Activated CD4-positive, alpha-beta T cell treated with anti-CD3 and anti-CD28 coated beads, Interleukin-2, Interleukin-6, amounts not matched to agents 100 ng/mL and 50 ng/mL, durations not matched to agents 16 hours and 8 hours (primary cell): ENCODE measurements around the gene LGI2.

Experiments
- DNase-seq: peaks from one replicate; pipeline ENCODE4 v3.0.0-alpha.2; 2020

LGI2 gene

DNA sequence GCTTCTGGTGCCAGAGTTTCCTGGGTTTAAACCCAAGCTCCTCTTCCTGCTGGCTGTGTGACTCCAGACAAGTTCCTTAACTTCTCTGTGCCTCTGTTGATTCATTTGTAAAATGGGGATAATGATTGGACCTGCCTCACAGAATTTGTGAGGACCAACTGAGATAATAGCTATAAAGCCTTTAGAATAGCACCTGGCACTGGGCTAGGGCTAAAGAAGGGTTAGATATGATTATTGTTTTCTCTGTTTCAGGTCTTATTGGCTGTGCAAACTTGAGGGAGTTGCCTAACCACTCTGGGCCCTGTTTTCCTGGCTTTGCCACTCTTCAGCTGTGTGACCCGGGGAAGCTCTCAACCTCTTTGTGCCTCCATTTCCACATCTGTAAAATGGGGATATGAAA lies 37.8 kb downstream of the LGI2 start:
- no peak for DNase-seq

DNA sequence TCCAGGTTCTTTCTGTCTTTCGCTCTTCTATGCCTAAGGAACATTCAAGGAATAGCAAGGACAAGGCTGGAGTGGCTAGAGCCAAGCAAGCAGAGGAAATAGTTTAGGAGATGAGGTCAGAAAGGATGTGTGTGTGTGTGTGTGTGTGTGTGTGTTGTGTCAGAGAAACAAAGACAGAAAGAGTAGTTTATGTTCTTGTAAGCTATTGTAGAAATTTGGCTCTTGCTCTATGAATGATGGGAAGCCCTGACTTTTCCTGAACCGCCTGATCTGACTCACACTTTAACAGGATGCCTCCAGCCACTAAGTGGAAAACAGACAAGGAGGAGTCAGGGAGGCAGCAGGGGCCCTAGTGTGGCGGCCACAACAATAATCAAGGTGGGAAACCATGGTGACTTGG lies 39.7 kb downstream of the LGI2 start:
- DNase-seq = no peak

DNA sequence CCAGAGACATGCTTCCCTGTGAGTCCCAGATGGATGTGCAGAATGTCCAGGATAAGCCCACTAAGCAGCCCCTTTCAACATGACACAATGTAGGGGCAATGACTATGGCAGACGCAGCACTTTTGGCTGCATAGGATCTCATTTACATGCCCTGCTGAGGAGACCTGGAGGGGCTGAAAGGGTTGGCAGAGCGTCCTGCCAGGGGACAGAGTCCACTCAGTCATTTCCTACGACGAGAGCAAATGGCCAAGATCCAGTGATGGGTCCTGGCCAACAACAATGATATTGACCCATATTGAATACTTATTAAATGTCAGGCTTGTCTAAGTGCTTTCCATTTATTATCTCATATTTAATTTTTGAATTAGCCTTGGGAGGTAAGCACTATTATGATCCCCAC lies 41.4 kb downstream of the LGI2 start:
- DNase-seq = no peak

DNA sequence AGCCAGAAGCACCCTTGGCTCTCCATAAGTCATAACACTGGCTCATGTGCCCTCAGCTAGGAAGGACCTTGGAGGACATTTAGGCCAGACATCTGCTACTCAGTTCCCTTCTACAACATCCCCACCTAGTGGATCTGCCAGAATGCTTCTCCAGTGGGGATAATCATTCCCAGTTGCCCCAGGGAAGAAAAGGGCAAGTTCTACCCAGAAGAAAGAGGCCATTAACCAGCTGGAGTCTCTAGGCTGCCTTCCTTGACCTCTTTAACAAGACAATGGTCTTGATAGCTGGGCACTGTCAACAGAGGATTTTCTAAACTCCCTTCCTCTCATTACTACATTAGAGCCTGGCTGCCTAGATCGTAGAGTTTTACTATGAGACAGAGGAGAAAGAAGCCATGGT lies 42.0 kb downstream of the LGI2 start:
- no peak for DNase-seq

DNA sequence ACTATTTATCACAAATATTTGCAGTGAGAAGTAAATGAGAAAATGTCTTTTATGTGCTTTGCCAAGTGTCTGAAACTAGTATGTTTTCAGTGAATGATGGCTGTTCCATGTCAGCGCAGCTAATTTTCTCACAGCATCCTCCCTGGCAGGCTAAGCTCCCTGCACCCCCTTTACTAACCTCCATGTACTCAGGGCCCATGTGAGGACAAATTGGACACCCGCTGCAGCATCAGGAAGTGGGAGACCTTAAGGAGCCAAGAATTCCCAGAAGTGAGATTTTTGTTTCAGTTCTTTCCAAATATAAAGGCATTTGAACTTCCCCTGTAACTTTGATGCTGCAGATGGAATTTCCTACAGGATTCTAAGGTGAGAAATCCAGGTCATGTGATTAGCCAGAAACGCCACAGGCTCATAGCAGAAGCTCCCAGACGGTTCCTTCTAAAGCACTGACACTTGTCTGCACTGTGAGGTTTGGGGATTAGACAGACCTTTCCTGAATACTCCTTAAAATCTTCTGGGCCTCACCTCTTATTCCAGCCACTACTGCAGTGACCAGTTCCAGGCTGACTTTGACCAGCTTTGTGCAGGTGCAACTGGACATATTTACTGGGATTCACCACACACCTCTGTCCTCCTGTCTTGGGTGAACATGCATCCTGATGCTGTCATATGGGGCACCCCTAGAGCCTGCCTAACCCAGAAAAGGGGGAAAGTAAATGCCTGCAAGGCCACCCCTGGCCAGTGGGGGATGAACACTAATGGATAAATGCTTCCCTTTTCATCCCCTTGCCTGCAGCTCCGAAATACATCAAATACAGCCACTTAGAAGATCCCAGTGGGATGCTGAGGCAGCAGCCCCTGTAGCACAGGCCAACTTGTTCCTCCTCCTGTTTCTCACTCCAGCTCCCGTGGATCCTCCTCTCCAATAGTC lies 45.9 kb downstream of the LGI2 start:
- DNase-seq = no peak

DNA sequence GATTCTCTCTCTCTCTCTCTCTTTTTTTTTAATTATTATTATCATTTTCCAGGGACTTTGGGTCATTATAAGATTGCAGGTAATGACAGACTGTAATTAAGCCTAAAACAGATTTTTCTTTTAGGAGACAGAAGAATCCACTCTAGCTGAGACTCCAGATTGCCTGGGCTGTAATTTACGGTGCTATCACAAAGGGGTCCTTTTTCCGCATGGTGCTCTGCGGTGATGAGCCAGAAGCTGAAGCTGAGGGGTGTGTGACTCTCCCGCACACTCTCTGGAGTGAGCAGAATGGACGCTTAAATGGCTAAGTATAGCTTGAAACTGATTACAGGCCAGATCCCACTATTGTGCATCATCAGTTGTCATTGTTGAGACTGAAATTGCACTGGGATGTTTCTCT lies 50.0 kb downstream of the LGI2 start:
- DNase-seq = no peak

DNA sequence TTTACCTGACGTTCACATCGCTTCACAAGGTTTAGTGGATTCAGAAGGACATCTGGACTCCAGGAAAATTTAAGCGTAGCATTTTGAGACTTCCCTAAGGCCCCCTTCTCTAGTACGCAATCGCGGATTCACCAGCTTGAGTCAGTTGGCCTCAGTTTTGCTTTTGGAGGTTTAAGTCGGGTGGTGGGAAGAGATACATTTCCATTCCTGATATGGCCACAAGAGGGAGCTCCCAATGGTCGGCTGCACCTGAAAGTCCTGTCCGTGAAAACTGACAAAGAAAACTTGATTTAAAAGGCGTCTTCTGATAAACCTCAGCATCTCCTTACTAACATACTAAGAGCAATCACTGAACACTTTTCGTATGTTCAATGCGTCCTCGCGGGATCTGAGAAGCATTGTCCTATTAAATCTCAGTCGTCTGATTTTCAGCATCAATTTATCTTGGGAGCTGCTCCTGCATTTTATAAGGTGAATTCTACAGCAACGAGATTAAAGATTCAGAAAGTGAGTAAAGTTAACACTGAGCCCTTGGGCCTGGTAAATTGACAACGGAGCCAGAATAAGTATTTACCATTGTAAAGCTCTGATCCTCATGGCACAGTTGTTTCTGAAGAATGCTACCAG lies 50.6 kb downstream of the LGI2 start:
- peak; percentile 74 for DNase-seq

DNA sequence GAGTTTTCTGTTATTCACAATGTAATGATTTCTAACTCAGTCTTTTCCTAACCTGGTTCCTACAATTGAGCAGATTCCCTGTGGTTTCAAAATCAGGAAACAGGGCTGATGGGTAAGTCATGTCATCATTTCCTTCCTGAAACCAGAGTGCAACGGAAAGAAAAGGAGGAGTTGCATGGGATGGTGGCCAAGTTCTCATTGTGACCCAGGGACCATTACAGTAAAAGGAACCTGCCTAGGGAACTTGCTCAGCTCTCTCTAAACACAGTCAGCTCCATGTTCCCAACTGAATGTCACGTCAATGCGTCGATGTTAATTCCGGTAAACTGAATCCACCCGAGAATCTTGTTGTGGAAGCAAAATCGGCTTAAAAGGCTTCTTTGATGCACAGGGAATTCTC lies 51.2 kb downstream of the LGI2 start:
- DNase-seq = no peak

DNA sequence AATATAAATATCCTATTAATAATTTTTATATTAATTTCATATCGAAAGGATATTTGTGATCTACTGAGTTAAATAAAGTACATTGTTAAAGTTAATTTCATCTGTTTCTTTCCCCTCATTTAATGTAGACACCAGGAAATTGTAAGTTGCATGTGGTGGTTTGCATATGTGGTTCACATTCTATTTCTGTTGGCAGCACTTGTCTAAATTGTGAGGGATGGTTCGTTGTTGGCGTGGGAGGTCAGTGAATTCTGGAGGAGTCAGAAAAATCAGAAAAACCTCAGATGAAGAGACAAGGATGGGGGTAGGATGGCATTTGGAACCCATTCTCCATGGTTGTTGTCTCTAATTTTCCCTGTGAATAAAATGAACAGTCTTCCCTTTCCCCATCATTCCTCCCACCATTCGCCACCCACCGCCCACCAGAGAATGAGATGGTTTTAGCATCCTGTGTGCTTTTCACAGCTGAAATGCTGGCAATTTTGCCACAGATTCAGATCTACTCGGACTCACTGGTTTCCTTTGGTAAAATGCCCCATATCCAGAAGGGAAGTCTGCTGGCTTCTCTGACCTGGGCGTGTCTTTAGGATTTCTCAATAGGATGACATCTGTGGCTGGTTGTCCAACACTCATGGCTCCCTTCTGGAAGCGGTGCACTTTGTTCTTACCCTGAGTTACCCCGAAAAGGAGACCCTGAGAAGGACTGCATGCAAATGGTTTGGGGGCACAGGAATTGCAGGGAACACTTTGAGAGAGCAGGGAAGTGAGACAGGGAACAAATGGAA lies 52.3 kb downstream of the LGI2 start:
- no peak for DNase-seq

DNA sequence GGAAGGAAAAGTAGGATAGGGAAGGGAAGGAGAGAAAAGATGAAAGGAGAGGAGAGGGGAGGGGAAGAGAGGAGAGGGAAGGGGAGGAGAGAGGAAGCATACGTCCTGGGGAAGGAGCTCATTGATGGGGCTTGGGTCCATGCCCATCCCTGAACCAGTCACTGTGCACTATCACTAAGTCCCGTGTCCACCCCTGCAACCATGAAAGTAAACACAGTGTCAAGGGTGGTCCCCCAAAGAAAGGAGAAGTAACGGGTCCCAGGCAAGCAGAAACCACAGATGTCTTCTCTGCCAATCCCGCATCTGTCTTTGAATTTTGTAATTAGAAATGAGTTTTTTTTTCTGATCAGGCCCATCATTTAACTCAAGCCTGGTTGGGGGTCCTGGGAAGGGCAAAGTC lies 55.2 kb downstream of the LGI2 start:
- DNase-seq = no peak

DNA sequence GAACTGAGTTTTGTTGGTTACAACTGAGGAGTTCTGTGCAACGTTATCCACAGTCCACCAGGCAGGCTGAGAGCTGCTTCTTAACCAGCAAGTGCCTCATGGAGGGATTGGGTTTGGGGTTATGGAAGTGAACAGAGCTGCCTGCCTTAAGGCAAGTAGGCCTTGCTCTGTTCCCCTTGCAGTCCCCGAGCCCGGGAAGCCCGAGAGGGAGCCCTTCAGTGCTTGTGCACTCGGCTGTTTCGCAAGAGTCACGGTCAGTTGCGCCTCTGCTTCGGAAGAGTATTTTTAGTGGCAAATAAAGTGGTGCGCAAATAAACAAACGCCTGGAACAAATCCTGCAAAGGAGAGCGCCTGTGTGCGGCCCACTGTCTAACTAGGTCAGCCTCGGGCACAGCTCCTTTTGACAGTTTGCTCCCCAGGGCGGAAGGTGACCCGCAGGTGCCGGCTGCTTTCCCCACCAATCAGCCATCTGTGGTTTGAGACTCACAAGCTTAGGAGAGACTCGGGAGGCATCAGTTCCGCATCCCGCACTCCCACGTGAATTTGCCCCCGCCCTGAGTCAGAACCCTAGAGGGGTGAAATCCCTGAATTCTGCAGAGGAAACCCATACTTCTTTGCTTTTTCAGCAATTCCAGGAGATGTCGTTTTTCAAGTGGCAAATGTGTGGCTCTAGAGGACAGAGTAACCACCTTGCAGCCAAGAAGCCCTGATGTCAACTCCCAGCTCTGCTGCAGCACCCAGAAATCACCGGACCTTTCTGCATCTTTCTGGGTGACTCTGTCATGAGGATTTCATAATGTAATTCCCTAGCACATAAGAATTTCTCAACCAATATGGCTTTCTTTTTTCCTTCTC lies 56.8 kb downstream of the LGI2 start:
- DNase-seq = no peak

DNA sequence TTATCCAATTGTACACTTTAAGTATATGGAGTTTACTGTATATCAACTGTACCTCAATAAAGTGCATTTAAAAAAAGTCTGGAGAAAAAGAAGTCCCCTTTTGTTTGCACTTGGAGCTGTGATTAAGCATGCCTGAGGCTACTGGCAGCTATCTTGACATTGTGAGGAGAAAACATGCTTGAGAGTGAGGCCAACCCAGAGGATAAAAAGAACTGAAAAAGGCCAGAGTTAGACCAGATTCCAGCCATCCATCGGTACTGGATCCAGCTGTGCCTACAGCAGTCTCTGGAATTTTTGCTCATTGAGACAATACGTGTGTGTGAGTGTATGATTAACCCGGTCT lies 57.4 kb downstream of the LGI2 start:
- DNase-seq = no peak

DNA sequence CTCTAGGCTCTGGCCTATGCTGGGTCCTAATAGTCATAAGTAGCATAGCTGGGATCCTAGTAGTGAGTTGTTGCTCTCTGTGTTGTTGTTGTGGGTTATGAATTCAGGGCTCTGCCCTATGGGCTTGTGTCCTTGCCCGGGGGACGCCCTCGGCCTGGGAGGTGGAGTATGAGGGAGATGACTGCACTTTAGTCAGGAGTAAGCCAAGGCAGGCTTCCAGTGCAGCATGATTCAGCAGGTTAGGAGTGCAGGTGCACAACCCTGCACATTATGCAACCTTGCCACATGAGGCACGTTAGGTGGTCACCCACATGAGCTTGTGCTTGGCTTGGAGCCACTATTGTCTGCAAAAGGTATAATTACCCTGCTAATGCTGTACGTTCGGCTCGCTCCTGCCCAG lies 59.6 kb downstream of the LGI2 start:
- DNase-seq = no peak

DNA sequence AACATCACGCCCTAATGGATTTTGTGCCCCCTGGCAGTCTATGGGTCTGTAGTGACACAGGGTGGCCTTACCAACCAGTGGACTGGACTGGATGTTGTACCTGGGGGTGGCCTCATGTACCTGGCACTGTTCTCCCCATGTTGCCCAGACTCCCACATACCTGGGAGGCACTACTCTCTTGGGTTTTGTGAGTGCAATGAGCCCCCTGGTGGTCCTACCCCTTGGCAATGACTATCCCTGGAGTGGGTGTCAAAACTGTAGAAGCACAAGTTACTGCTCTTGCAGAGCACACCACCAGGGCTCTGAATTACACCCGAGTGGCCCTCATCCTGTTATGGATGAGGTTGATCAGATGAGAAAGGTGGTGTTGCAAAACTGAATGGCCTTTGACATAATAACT lies 60.1 kb downstream of the LGI2 start:
- no peak for DNase-seq

DNA sequence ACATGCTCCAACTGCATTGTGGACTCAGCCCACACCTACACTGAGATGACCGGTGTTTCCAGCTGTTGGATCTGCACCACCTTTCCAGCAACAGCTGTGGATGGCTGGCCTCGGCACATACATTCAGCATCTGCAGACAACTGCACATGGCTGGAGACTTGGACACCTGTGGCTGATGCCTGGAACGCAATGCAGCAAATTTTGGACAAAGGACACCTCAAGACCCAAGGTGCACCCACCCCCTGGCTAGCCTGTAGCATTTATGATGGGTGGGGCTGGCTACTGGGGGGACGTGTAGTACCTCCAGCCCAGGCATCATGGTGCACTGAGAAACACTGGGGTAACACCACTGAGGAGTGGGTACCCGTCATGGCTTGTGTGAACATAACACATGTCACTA lies 60.6 kb downstream of the LGI2 start:
- DNase-seq = no peak

DNA sequence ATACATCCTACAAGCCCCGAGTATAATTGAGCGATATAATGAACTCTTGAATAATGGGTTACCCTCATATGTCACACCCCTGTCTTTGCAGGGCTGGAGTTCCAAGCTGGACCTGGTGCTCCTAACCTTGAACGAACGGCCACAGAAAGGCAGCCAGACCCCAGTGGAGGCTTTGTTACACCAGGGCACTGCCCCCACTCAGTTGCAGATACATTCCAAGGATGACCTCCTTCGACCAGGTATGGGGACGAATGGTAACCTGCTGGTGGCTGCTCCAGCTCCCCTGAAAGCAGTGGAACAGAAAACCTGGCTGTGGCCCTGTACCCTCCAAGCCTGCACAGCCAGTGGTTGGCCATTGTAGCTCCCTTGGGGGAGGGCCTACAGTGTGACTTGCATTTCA lies 61.3 kb downstream of the LGI2 start:
- DNase-seq = no peak

DNA sequence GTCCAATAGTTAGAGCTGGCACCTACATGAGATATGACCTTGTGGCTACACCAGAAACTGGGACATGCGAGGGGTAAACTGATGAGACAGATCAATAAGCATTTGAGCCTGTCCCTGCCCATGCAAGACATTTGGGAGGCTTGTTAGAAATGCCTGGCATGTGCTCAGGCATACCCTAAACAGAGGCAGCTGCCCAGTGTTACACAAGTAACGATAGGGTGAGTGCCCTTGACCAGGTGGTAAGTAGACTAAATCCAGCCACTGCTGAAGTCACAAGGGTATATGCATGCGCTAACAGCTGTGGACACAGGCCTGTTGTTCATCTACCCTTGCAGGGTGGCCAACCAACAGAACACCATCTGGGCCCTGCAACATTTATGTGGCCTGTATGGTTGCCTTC lies 61.8 kb downstream of the LGI2 start:
- DNase-seq = no peak

DNA sequence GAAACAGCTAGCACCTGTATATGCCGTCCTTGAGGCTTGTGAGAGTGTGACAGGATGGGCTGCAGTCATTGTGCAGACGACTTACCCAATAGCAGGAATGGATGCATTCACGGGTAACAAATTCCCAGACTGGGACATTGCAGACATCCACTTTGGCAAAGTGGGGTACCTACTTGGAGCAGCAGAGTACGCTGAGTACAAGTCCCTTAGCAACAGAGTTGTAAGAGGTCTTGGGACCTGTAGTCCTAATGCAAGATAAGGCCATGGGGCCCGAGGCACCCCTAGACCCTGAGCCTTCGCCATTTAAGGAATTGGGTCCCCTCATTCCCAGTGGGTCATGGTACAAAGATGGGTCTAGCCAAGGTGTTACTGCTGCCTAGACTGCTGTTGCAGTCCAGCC lies 62.5 kb downstream of the LGI2 start:
- DNase-seq = no peak

DNA sequence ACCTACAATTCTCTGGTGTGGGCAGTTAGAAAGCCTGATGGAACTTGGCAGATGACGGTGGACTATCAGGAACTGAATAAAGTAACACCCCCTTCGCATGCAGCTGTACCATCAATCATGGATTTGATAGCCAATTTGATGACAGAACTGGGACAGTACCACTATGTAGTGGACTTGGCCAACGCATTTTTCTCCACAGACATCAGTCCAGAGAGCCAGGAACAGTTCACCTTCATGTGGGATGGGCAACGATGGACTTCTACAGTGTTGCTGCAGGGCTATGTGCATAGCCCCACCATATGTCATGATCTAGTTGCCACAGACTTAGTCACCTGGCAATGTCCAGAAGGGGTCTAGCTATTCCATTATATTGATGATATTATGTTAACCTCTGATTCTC lies 63.4 kb downstream of the LGI2 start:
- DNase-seq = no peak

DNA sequence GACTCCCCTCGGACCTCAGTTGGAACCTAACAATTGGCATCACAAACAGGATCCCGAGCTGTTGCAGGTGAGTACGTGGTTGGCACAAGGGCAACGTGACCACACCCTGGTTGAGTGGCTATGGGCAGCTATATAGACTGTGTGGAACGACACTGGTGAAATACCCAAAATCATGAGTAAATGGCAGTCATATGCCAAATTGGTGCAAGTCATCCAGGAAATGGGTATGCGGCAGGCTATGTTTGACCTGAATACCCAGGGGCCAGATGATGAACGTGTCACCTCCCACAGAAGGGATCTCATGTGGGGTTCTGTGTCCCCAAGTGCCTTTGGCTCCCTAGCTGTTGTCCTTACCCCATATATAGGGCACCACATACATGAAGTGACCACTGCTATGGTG lies 64.7 kb downstream of the LGI2 start:
- no peak for DNase-seq

DNA sequence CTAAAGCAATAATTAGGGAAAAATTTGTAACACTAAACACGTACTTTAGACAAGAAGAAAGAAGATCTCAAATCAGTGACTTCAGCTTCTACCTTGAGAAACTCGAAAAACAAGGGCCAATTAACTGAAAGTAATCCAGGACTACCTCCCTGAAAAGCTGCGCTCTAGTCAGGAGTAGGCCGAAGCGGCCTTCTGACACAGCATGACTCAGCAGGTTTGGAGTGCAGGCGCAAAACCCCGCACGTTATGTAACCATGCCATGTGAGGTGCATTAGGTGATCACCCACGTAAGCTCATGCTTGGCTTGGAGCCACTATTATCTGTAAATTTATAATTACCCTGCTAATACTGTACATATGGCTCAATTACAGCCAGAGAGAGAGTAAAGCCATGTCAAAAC lies 65.1 kb downstream of the LGI2 start:
- no peak for DNase-seq

DNA sequence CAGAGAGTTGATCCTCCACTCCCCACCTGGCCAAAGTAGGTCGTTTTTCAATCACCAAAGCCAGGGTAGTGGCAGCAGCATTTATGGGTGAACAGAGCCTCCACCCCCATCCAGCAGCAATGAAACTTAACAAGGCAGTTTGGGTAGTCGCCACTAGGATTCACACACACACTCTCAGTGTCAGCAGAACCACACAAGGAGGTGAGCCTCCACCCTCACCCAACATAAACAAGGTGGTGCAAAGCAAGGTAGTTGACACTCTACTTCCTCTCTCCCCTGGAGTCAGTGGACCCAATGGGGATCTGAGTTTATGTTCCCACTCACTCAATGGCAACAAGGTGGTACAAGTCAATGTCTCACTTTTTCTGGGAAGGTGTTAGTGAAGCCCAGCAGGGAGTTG lies 67.5 kb downstream of the LGI2 start:
- no peak for DNase-seq

DNA sequence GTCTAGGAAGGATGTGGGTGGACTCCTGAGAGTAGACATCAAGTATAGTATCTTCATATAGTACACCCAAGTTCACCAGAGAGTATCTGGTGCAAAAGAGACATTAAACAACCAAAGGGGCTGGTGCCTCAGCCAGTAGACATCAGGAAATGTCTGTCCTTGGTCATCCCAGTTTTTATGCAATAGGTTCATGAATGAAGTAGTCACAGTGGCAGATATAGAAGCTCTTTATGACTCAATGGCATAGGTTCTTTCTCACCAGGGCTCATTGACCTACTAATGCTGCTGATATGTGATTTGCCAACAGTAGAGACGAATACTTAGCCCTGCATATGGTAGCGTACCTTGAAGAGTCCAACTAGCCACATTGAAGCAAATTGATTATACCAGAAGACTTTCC lies 72.9 kb downstream of the LGI2 start:
- no peak for DNase-seq
